GM21825 (cell line): ENCODE data around the gene TMEM131.

ENCODE experiments used
- ATAC-seq: cut with Tn5 transposase; IDR thresholded peaks from one replicate; pipeline ENCODE4 v1.9.1; 2021; ENCODE audit warnings: mild to moderate bottlenecking, moderate library complexity; ENCODE audit not compliant: unreplicated experiment

The TMEM131 gene

DNA sequence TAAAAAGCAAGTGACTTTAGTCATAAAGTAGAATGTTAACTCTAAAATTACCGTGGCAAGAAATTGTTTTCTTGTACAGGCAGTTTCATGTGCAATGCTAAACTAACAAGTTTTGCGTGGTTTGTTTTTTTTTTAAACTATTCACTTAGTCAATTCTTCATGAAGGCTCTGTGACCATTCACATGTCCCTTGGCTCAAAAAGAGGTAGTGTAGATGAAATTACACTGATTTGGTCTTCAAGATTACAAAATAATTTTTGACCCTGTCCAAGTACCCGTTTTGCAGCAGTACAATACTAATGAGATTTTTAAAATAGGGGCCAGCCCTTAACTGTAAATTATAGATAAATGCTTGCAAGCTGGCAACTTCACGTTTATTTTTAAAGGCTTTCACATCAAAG is 1.3 kb downstream of the TMEM131 start:
- no peak for ATAC-seq

GRCh38 chr2:97993926-97994325 is 1.8 kb downstream of the TMEM131 start:
- ATAC-seq = no peak

DNA sequence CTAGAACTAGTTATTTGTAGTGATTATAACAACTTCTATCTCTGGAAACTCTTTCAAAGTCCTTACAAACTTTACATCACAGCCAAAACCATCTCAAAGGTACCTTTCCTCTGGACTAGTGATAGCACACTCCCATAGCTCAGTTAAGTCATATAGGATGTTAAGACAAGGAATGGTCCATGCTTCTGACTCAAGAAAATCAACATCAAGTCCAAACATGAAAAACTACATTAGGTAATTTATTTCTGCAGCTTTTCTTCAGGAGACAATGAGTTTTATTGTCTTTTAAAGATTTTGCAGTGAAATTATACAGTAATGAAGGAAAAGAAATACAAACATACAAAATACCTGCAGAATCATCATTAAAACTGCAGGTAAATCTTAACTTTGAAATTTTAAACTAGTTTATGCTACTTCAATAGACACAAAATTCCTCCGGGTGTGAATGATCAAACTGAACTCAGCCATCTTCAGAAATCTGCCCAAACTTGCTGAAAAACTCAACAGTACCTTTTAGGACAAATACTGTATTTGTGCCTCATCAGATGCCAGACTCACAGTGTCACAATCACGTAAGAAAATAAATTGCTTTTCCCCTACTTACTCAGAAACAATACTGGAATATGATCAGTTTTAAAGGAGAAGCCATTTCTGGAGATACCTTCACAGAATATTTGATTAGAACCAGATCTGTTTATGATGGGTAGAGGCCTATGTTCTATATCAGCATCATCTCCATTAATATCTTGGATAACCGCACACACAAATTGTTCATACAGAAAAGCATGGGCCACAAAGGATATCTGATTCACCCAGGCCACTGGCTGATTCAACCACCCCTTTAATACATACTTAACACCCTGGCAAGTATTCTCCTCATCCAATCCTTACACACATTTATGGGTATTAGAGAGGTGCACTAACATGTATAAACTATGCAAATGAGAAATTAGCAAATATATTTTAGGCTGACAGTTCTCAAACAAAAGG is 2.6 kb downstream of the TMEM131 start:
- ATAC-seq = no peak

DNA sequence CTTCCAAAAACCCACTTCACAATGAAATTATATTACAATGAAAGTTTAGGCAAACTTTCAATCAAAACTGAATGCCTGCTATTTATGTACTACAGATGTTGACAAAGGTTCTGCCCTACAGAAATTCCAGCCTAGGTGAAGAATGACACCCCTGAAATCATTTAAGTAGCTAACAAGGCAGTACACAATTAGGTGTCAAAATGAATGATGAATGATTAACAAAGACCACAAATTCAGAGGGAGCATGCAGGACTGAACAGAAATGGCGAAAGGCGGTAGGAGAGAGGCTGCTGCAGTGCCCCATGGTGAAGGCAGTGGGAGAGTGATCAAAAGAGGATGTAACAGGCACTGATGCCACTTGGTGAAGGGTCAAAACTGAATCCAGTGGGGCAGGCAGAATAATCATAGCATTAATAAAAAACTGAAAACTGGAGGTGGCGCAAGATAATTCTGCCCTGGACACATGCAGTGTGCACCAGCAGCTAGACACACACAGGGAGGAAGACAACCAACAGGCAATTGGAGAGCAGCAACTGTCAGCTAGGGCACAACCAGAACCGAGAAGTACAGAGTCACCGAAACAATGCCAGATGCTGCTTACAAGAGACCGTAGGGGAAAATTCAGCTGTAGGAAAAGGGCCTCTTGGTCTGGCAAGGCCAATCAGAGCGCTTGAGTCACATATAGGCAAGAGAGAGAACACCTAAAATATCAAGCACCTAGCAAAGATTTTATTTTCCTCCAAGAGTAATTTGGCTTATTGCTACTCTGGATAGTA is 4.5 kb downstream of the TMEM131 start:
- ATAC-seq = no peak

DNA sequence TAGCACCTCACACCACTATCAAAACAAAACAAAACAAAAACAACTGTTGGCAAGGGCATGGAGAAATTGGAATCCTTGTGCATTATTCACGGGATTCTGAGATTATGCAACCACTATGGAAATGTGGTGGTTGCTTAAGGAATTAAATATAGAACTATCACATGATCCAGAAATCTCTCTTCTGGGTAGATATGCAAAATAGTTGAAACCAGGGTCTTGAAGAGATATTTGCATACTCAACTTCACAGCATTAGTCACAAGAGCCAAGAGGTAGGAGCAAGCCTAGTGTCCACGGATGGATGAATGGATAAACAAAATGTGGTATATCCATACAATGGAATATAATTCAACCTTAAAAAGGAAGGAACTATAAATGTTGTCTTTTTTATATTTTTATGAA is 7.0 kb downstream of the TMEM131 start:
- ATAC-seq = no peak

- no peak for ATAC-seq
These were observed 9.8 kb downstream of the TMEM131 start for GRCh38 chr2:97985998-97986397.

GRCh38 chr2:97983698-97984097 is 12.1 kb downstream of the TMEM131 start:
- no peak for ATAC-seq

GRCh38 chr2:97983134-97983533 is 12.6 kb downstream of the TMEM131 start:
- no peak for ATAC-seq

- ATAC-seq = no peak
These were observed 13.1 kb downstream of the TMEM131 start for GRCh38 chr2:97982621-97983020.

DNA sequence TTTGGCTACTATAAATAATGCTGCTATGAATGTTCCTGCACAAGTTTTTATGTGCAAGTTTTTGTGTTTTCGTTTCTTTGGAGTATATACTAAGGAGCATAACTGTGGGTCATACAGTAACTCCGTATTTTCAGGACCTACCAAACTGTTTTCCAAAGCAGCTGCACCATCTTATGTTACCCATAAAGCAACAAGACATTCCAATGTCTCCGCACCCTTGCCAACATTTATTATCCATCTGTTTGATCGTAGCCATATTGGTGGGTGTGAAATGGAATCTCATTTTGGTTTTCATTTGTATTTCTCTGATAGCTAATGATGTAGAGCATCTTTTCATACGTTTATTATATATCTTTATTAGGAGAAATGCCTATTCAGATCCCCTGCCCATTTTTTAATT is 13.8 kb downstream of the TMEM131 start:
- ATAC-seq = no peak

DNA sequence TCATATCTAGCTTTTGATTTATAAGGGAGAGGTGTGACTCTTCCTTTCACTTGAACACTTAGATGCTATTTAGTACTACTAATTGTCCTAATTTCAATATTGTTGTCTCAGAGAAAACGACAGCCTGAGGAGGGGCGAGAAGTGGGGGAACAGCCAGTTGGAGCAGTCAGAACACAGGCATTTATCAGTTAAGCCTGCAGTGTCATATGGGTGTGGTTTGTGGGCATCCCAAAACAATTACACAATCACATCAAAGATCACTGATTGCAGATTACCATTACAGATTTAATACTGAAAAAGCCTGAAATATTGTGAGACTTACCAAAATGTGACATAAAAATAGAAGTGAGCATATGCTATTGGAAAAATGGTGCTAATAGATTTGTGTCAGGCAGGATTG is 15.8 kb downstream of the TMEM131 start:
- no peak for ATAC-seq

GRCh38 chr2:97974471-97974870 is 21.3 kb downstream of the TMEM131 start:
- ATAC-seq = no peak

DNA sequence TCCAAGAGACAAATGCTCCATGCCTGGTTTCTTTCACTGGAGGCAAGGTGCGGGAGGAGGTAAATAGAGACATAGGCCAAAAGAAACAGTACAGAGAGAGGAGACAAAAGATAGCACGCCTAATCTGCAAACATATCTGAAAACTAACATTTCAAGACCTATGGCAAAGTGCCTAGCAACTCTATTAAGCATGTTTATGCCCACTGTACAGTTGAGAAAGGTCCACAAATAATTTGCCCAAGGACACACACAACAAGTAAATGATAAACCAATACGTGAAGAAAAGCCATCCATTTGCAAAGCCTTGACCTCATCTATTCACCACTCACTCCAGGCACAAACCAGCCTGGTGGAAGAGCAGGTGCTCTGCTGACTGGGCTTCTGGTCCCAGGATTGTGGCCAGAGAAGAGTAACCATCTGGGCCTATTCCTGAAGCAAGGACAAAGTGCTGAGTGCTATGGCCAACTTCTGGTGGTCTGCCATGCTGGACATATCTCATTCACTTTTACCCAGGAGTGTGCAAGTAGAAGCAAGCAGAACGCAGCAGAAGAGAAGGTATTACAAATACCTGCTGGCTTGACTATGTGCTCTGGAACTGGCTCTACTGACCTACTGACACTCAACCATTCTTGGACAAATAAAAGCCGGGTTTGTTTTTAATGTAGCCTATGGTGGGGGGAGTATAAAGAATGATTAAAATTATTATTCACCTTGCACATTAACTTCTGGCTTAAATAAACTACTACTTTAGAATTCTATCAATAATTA is 25.3 kb downstream of the TMEM131 start:
- no peak for ATAC-seq

DNA sequence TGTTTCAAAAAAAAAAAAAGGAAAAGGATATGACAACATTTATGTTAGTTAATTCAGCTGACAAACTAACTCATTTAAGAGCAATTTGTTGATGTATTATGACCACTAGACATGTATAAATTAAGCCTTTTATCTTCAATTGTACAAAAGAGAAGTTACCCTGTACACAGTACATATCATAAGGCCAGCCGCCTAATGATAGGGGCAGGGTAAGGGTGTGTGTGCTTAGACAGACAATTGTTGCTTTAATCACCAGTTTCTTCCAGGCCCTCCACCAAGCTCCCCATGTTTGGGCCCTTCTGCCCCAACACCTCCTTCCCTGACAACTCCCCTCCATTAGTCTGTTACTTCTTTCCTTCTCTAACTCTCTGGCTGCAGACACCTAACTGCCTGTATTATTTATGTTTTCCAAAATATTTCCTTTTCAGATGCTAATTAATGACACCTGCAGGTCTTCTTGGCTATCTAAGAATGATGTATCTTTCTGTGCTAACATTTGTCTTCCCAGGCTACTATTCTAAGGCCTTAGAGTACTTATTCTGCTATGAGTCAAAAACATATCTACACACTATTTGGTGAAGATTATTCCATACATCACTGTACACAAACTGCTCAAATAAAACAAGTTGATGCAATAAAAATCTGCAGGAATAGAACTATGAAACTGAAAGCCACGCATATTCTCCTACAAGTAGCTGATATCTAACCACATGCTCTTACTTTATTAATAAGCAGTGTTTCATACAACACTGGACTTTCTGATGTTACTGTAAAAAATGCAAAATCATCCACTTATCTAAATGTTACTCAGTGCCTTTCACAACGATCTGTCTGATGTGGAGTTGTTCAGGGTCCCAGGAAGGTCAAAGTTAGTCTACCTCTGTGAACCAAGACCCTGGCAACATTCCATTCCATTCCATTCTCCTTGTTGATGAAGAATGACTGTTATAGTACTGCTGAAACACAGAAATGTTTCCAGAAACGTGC is 26.4 kb downstream of the TMEM131 start:
- ATAC-seq = no peak

DNA sequence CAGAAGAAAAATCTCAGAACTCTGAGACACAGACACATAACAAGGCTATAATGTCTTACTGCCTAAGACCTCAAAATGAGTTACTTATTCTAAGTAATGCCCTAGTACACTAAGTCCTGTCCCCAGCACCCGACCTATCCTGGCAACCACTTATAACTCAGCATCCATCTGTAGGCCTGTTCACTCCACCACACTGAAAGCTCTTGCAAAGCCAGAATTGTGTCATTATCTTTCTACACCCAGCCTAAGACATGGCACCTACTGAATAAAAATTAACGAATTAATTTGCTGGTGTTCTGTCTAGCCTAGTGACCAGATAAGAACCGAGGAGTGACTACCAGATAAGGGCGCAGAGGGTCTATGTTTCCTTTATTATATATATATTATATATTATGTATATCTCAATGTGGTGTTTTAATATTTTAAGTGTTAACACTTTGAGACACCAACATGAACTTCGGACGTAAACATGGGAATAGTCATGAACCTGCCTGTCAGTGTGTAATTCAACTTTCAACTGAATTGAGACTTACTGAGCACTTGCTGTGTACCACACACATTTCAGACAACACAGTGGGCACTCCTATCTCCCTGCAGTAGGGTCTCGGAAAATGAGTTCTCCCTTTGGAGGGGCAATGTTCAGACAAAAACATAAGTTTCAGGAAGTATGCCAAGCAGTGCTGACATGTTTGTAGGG is 27.7 kb downstream of the TMEM131 start:
- ATAC-seq = no peak

DNA sequence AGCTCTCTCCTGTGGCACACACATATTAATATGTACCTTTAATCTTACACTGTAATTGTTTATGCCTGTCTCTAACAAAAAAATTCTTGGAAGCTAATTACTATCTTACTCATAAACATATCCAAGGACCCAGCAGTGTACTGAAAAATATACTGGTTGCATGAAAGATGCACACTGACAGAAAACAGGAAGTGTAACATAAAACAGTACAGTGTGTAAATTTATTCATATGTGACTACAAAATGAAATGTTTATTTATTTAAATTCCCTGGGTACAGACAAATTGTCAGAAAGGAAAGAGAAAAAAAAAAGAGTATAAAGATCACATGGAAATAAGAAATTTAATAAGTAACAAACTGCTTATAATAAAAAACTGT is 28.5 kb downstream of the TMEM131 start:
- peak; percentile 39 for ATAC-seq

DNA sequence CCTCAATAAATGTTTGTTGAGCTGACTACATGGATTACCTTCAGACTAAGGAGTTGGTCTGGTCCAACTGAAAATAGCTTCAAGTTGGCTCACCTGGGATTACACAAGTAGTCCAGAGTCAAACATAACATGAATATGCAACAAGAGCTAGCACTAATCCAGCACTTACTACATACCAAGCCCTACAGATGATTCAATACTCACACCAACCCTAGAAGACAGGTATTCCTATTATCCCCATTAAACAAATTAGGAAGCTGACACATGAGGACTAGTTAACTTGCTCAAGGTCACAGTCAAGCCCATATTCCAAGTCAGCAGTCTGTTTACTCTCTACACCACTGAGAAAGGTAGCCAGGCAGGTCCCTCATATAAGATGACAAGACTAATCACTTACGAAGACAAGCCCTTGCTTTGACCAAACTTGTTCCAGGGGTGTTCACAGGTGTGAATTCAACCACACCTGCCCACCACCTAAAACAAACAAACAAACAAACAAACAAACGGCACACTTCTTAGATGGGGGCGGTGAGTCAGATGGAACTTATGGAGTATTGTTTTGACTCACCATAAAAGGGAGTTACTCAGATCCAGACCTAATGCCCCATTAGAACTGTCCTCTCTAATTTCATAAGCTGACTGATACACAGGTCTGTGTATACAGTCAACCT is 29.1 kb downstream of the TMEM131 start:
- peak; percentile 44 for ATAC-seq

DNA sequence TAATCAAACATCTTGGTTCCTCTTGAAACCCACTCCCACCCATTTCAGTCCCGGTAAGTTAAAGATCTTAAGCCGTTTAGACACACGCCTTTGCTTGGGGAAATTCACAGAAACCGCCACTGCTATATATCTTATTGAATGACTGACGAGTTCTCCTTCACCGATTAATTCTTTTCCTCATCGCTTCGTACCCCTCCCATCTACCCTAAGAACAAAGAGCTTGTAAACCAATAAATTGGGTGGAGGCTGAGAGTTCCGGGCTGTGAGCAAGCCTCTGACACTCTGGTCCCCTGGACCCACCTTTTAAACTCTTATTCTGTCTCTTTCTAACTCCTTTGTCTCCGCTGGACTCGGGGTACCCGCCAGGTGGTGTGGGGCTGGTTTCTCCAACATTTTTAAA is 30.6 kb downstream of the TMEM131 start:
- ATAC-seq = no peak

DNA sequence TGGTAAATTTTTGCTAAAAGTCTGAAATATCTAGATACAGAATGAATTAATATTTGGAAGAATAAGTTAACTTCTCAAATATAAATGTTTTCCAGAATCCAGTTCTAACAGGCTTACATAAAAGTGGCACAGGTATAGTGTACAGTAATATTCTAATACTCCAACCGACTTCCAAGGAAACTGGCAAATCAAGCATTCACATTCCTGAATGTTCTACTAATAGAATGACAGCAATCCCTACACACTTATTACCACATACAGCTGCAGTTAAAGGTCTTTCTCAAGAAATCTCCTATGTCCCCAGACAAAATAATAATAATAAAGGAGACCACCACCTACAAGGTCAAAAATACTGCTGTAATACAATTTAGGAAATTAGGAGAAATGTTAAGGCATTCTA is 31.9 kb downstream of the TMEM131 start:
- no peak for ATAC-seq
